Stomach (tissue), 4 donors: ENCODE measurements around the gene DCST2.

Experiments used
- CTCF ChIP-seq, 7 experiments: fragments of 450-650 bp in 4 of 7; fragments of 200-600 bp in 3 of 7; sonication (generic) in 3 of 7; IDR thresholded peaks; one replicate each; pipeline ENCODE4 v1.5.1; 2016 to 2019; ENCODE audit warnings: antibody characterized with exemption in 7 of 7, control low read depth in 2 of 7, mild to moderate bottlenecking in 1 of 7
- EP300 ChIP-seq: sonication (generic); formaldehyde crosslinking; IDR thresholded peaks from one replicate; pipeline ENCODE4 v1.6.1; 2017; ENCODE audit warnings: antibody characterized with exemption
- POLR2A ChIP-seq, 4 donors: fragments of 450-650 bp; IDR thresholded peaks; one replicate each; pipeline ENCODE4 v1.6.1; 2016; ENCODE audit warnings: antibody characterized with exemption in 4 of 4, control low read depth in 2 of 4, mild to moderate bottlenecking in 1 of 4, moderate library complexity in 1 of 4
- POLR2AphosphoS5 ChIP-seq, 3 donors: sonication (generic); formaldehyde crosslinking; IDR thresholded peaks; one replicate each; pipeline ENCODE4 v1.6.1; 2016; ENCODE audit warnings: antibody characterized with exemption in 3 of 3

DNA sequence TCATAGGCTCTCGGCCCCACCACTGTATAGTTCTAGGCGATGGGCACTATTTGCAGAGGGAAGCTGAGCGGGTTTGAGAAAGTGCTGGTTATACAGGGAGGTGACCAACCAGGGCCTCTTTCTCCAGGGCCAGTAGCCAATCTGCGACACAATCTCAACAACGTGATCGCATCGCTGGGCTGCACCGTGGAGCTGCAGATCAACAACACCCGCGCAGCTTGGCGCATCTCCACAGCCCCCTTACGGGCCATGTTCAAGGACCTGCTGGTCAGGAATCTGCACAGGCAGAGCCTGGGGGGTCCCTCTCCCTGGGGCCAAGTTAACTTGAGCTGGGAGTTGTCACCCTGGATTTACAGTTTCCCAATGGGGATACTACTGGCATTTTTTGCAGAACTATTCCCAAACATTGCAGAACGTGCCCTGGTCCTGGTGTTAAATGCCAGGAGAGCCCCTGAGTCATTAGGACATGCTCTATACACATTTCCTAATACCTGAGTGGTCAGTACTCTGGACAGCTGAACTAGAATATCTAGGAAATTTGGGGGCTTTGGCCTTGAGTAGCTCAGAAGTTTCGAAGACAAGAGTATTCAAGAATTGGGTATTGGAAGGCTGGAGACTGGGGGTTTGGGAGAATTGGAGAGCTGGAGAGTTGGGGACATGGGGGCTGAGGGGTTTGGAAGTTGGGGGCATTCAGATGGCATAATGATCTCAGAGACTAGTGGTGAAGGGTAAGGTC is 6.9 kb upstream of the DCST2 start:
- TF ChIP-seq CTCF (IDR thresholded peaks at IDR 0.05) (no peak), EP300 (no peak), POLR2A (IDR thresholded peaks at IDR 0.05) (no peak), POLR2AphosphoS5 (IDR thresholded peaks at IDR 0.05) (no peak)
